Mesenchymal stem cell (in vitro differentiated cells and primary cell): Measurements from ENCODE around the gene ENPP6.
A peak's percentile ranks its signal among the peaks of the same experiment; 100 is the strongest.

Source experiments
- DNase-seq: peaks from one replicate; pipeline ENCODE4 v3.0.0-alpha.2; 2013
- H2AFZ ChIP-seq: one replicate; pipeline ENCODE4 v1.6.1; 2013; ENCODE audit warnings: low read depth, mild to moderate bottlenecking, control low read depth, inconsistent platforms, low read length, moderate library complexity
- H2AK5ac ChIP-seq: 2 replicates; pipeline ENCODE4 v1.6.1; 2013; ENCODE audit warnings: low read length, moderate library complexity, mild to moderate bottlenecking, inconsistent platforms; ENCODE audit not compliant: severe bottlenecking
- H2BK120ac ChIP-seq: one replicate; pipeline ENCODE4 v1.6.1; 2013; ENCODE audit warnings: low read depth, mild to moderate bottlenecking, inconsistent platforms, low read length, moderate library complexity
- H2BK12ac ChIP-seq, 2 experiments: one replicate each; pipeline ENCODE4 v1.6.1; 2013; ENCODE audit warnings: inconsistent platforms in 2 of 2, low read length in 2 of 2, mild to moderate bottlenecking in 2 of 2, moderate library complexity in 2 of 2, control low read depth in 1 of 2
- H2BK15ac ChIP-seq: one replicate; pipeline ENCODE4 v1.6.1; 2013; ENCODE audit warnings: mild to moderate bottlenecking, low read depth, inconsistent platforms; ENCODE audit not compliant: poor library complexity, severe bottlenecking
- H2BK5ac ChIP-seq: 2 replicates; pipeline ENCODE4 v1.6.1; 2013; ENCODE audit warnings: low read depth, mild to moderate bottlenecking, low read length, control low read depth, inconsistent platforms; ENCODE audit not compliant: poor library complexity, severe bottlenecking
- H3K14ac ChIP-seq, 2 experiments: one replicate each; pipeline ENCODE4 v1.6.1; 2013; ENCODE audit warnings: inconsistent platforms in 2 of 2, low read length in 2 of 2, control low read depth in 1 of 2, mild to moderate bottlenecking in 1 of 2, moderate library complexity in 1 of 2
- H3K18ac ChIP-seq, 2 experiments: one replicate each; pipeline ENCODE4 v1.6.1; 2013; ENCODE audit warnings: inconsistent platforms in 2 of 2, low read length in 2 of 2, control low read depth in 1 of 2, low read depth in 1 of 2, mild to moderate bottlenecking in 1 of 2
- H3K23ac ChIP-seq, 2 experiments: one replicate each; pipeline ENCODE4 v1.6.1; 2013; ENCODE audit warnings: inconsistent platforms in 2 of 2, low read length in 2 of 2, mild to moderate bottlenecking in 2 of 2, moderate library complexity in 2 of 2, control low read depth in 1 of 2
- H3K27ac ChIP-seq: 2 replicates; pipeline ENCODE4 v1.5.1; 2013; ENCODE audit warnings: mild to moderate bottlenecking, moderate library complexity, low read length, control low read depth, inconsistent platforms; ENCODE audit not compliant: poor library complexity, severe bottlenecking
- H3K27me3 ChIP-seq, 2 experiments: 2 replicates each; pipeline versions ENCODE4 v1.6.1 to v1.7.0; 2013; ENCODE audit warnings: low read length in 2 of 2, mild to moderate bottlenecking in 2 of 2, moderate library complexity in 2 of 2, control low read depth in 1 of 2, inconsistent platforms in 1 of 2; ENCODE audit not compliant: control insufficient read depth in 1 of 2, insufficient read depth in 1 of 2
- H3K36me3 ChIP-seq, 2 experiments: 2 replicates each; pipeline versions ENCODE4 v1.6.1 to v1.7.0; 2013; ENCODE audit warnings: low read length in 2 of 2, control low read depth in 1 of 2, inconsistent platforms in 1 of 2, low read depth in 1 of 2, mild to moderate bottlenecking in 1 of 2; ENCODE audit not compliant: insufficient read depth in 2 of 2, control insufficient read depth in 1 of 2
- H3K4ac ChIP-seq, 2 experiments: one replicate each; pipeline ENCODE4 v1.6.1; 2013; ENCODE audit warnings: inconsistent platforms in 2 of 2, low read length in 2 of 2, mild to moderate bottlenecking in 2 of 2, moderate library complexity in 2 of 2, control low read depth in 1 of 2, low read depth in 1 of 2
- H3K4me1 ChIP-seq: 2 replicates; pipeline ENCODE4 v1.6.1; 2013; ENCODE audit warnings: low read depth, low read length, control low read depth; ENCODE audit not compliant: control insufficient read depth, insufficient read depth
- H3K4me2 ChIP-seq: 2 replicates; pipeline ENCODE4 v1.6.1; 2013; ENCODE audit warnings: low read length, mild to moderate bottlenecking, inconsistent platforms; ENCODE audit not compliant: poor library complexity, severe bottlenecking
- H3K4me3 ChIP-seq, 2 experiments: 2 replicates each; pipeline versions ENCODE4 v1.5.1 to v1.7.0; 2013; ENCODE audit warnings: low read length in 2 of 2, mild to moderate bottlenecking in 2 of 2, control low read depth in 1 of 2, low read depth in 1 of 2; ENCODE audit not compliant: insufficient read depth in 1 of 2
- H3K79me1 ChIP-seq: replicated peaks from 2 replicates; pipeline ENCODE4 v1.6.1; 2013; ENCODE audit warnings: mild to moderate bottlenecking, control low read depth, low read length, inconsistent platforms; ENCODE audit not compliant: poor library complexity, severe bottlenecking
- H3K9ac ChIP-seq: 2 replicates; pipeline ENCODE4 v1.7.0; 2013; ENCODE audit warnings: mild to moderate bottlenecking, low read length, moderate library complexity
- H3K9me3 ChIP-seq: 2 replicates; pipeline ENCODE4 v1.7.0; 2013; ENCODE audit warnings: mild to moderate bottlenecking, low read length; ENCODE audit not compliant: control insufficient read depth
- H4K8ac ChIP-seq: one replicate; pipeline ENCODE4 v1.6.1; 2013; ENCODE audit warnings: inconsistent platforms, mild to moderate bottlenecking, low read length, moderate library complexity
- H4K91ac ChIP-seq: one replicate; pipeline ENCODE4 v1.6.1; 2013; ENCODE audit warnings: mild to moderate bottlenecking, low read length, inconsistent platforms
- WGBS: methylation state at CpG from one replicate; pipeline ENCODE4 v1.1.7; 2013; ENCODE audit warnings: mixed read lengths; 5-methylcytosine and 5-hydroxymethylcytosine counted together

ENPP6 gene

GRCh38 chr4:184163813-184164212 is 53.9 kb downstream of the ENPP6 start:
- H3K18ac ChIP-seq, result no peak overlapping the region
- H3K79me1 ChIP-seq, result no peaks in the 10 kb centered on the region
- H3K27ac ChIP-seq, result no peak overlapping the region
- H3K9me3 ChIP-seq, result no peaks in the 10 kb centered on the region
- no peak overlapping the region for H3K23ac ChIP-seq
- no peak overlapping the region for H3K4me3 ChIP-seq
- H2AK5ac ChIP-seq, result no peak overlapping the region
- H2BK5ac ChIP-seq, result no peak overlapping the region
- 24% methylated on average over 7 of the region's 8 CpGs for WGBS
- no peak overlapping the region for H4K8ac ChIP-seq
- H2BK15ac ChIP-seq, result no peak overlapping the region
- H4K91ac ChIP-seq, result no peak overlapping the region
- H3K27me3 ChIP-seq, result peaks cover 39 to 64% of the 10 kb centered on the region in 2 experiments
- peaks cover 2% of the 10 kb centered on the region for H3K4me1 ChIP-seq
- no peak overlapping the region for H3K9ac ChIP-seq
- no peak overlapping the region for H2BK120ac ChIP-seq
- H3K4me2 ChIP-seq, result no peak overlapping the region
- H2AFZ ChIP-seq, result no peak overlapping the region
- H3K14ac ChIP-seq, result no peak overlapping the region
- H3K4ac ChIP-seq, result no peak overlapping the region
- DNase-seq, result peak; percentile 44
- no peaks in the 10 kb centered on the region for H3K36me3 ChIP-seq
- H2BK12ac ChIP-seq, result no peak overlapping the region

GRCh38 chr4:184162596-184162995 is 55.1 kb downstream of the ENPP6 start:
- no peak overlapping the region for H3K4ac ChIP-seq
- H3K9me3 ChIP-seq, result no peaks in the 10 kb centered on the region
- H3K23ac ChIP-seq, result no peak overlapping the region
- H4K8ac ChIP-seq, result no peak overlapping the region
- no peak overlapping the region for H3K4me3 ChIP-seq
- no peak overlapping the region for H2BK15ac ChIP-seq
- no peak overlapping the region for H2AFZ ChIP-seq
- no peaks in the 10 kb centered on the region for H3K4me1 ChIP-seq
- H3K36me3 ChIP-seq, result no peaks in the 10 kb centered on the region
- H3K27me3 ChIP-seq, result peaks cover 35 to 59% of the 10 kb centered on the region in 2 experiments
- no peaks in the 10 kb centered on the region for H3K79me1 ChIP-seq
- WGBS, result 76% methylated on average over 5 of the region's 5 CpGs
- no peak for DNase-seq
- no peak overlapping the region for H3K14ac ChIP-seq
- H2AK5ac ChIP-seq, result no peak overlapping the region
- no peak overlapping the region for H2BK120ac ChIP-seq
- H2BK12ac ChIP-seq, result no peak overlapping the region
- no peak overlapping the region for H3K4me2 ChIP-seq
- no peak overlapping the region for H3K9ac ChIP-seq
- H4K91ac ChIP-seq, result no peak overlapping the region
- H2BK5ac ChIP-seq, result no peak overlapping the region
- H3K27ac ChIP-seq, result no peak overlapping the region
- no peak overlapping the region for H3K18ac ChIP-seq

GRCh38 chr4:184157322-184157721 is 60.4 kb downstream of the ENPP6 start:
- Histone ChIP-seq H2BK12ac (no peak overlapping the region), H3K36me3 (no peaks in the 10 kb centered on the region), H2AK5ac (no peak overlapping the region), H3K18ac (no peak overlapping the region), H3K79me1 (no peaks in the 10 kb centered on the region), H3K14ac (no peak overlapping the region), H2BK5ac (no peak overlapping the region), H2BK15ac (no peak overlapping the region), H3K4me2 (no peak overlapping the region), H3K9ac (no peak overlapping the region), H3K4me1 (no peaks in the 10 kb centered on the region), H4K91ac (no peak overlapping the region), H3K23ac (no peak overlapping the region), H2AFZ (no peak overlapping the region), H4K8ac (no peak overlapping the region), H3K4ac (no peak overlapping the region), H3K27me3 (peaks cover 0 to 11% of the 10 kb centered on the region in 2 experiments), H3K9me3 (no peaks in the 10 kb centered on the region), H2BK120ac (no peak overlapping the region), H3K27ac (no peak overlapping the region), H3K4me3 (no peak overlapping the region)
- DNase-seq, result no peak
- 84% methylated on average over 2 of the region's 2 CpGs for WGBS

GRCh38 chr4:184156163-184156920 is 61.3 kb downstream of the ENPP6 start:
- no peaks in the 10 kb centered on the region for H3K36me3 ChIP-seq
- peaks cover 0 to 2% of the 10 kb centered on the region in 2 experiments for H3K27me3 ChIP-seq
- no peak overlapping the region for H4K8ac ChIP-seq
- H2BK120ac ChIP-seq, result no peak overlapping the region
- no peak overlapping the region for H3K4me3 ChIP-seq
- peak overlapping the region; percentile 27 for H2AFZ ChIP-seq
- H3K23ac ChIP-seq, result no peak overlapping the region
- WGBS, result 70% methylated on average over 9 of the region's 10 CpGs
- no peaks in the 10 kb centered on the region for H3K9me3 ChIP-seq
- H4K91ac ChIP-seq, result no peak overlapping the region
- H3K79me1 ChIP-seq, result no peaks in the 10 kb centered on the region
- H3K27ac ChIP-seq, result no peak overlapping the region
- H2BK5ac ChIP-seq, result no peak overlapping the region
- no peak overlapping the region for H3K18ac ChIP-seq
- H3K4me1 ChIP-seq, result no peaks in the 10 kb centered on the region
- no peak overlapping the region for H2AK5ac ChIP-seq
- H3K4me2 ChIP-seq, result no peak overlapping the region
- H3K4ac ChIP-seq, result no peak overlapping the region
- H3K9ac ChIP-seq, result no peak overlapping the region
- H2BK15ac ChIP-seq, result no peak overlapping the region
- no peak overlapping the region for H3K14ac ChIP-seq
- DNase-seq, result no peak
- H2BK12ac ChIP-seq, result no peak overlapping the region
